ENCODE measurements around the gene SMARCC1. TPM values are rescaled to one million over a fixed set of nuclear protein-coding genes. Genes with fewer than 3 reads are reported as not detected.

The SMARCC1 gene
- total RNA-seq, 1 experiment from 2014 or later, result 249 TPM

- TF ChIP-seq ZBTB43 (CRISPR knock-in tag; IDR thresholded peaks at IDR 0.05) (no peak), CREM (CRISPR knock-in tag; IDR thresholded peaks at IDR 0.05) (0 out of 2 replicates have a peak, but pooled peaks have one; percentile 22), NFE2L1 (CRISPR knock-in tag; IDR thresholded peaks at IDR 0.05) (no peak), ZNF512 (CRISPR knock-in tag; IDR thresholded peaks at IDR 0.05; ENCODE audit: borderline replicate concordance) (no peak), CREB1 (CRISPR knock-in tag; IDR thresholded peaks at IDR 0.05) (no peak), GRHL2 (CRISPR knock-in tag; IDR thresholded peaks at IDR 0.05; ENCODE audit: insufficient replicate concordance, severe bottlenecking) (no peak), NFYB (CRISPR knock-in tag; conservative IDR thresholded peaks at IDR 0.05; ENCODE audit: low read depth) (no peak), FOXJ3 (CRISPR knock-in tag; IDR thresholded peaks at IDR 0.05; ENCODE audit: borderline replicate concordance) (no peak), CDX4 (CRISPR knock-in tag; IDR thresholded peaks at IDR 0.05; ENCODE audit: borderline replicate concordance) (no peak), E2F4 (CRISPR knock-in tag; IDR thresholded peaks at IDR 0.05; ENCODE audit: borderline replicate concordance, low read depth) (no peak), IRF1 (CRISPR knock-in tag; IDR thresholded peaks at IDR 0.05) (no peak), ZBTB21 (CRISPR knock-in tag; IDR thresholded peaks at IDR 0.05; ENCODE audit: borderline replicate concordance) (no peak), SMAD4 (CRISPR knock-in tag; IDR thresholded peaks at IDR 0.05) (no peak), NR3C1 (CRISPR knock-in tag; conservative IDR thresholded peaks at IDR 0.05; ENCODE audit: low read depth) (no peak), JAZF1 (CRISPR knock-in tag; IDR thresholded peaks at IDR 0.05) (no peak), ZNF281 (CRISPR knock-in tag; IDR thresholded peaks at IDR 0.05) (no peak), ZNF219 (CRISPR knock-in tag; IDR thresholded peaks at IDR 0.05; ENCODE audit: borderline replicate concordance) (no peak; the same call in 1 of the 2 replicates), ZNF671 (CRISPR knock-in tag; IDR thresholded peaks at IDR 0.05) (no peak), ZNF232 (CRISPR knock-in tag; IDR thresholded peaks at IDR 0.05) (no peak), ATF2 (CRISPR knock-in tag; IDR thresholded peaks at IDR 0.05; ENCODE audit: borderline replicate concordance, low read depth) (no peak), ATF3 (CRISPR knock-in tag; conservative IDR thresholded peaks at IDR 0.05) (no peak), MLX (CRISPR knock-in tag; IDR thresholded peaks at IDR 0.05) (no peak), EMX1 (CRISPR knock-in tag; IDR thresholded peaks at IDR 0.05) (no peak), USF2 (CRISPR knock-in tag; IDR thresholded peaks at IDR 0.05) (no peak), ESRRA (CRISPR knock-in tag; IDR thresholded peaks at IDR 0.05; ENCODE audit: borderline replicate concordance) (0 out of 2 replicates have a peak, but pooled peaks have one; percentile 51)
Measured at GRCh38 chr3:47780741-47781684, 680 bp downstream of the SMARCC1 start (continued).
